HS-5 (cell line): Measurements from ENCODE around the gene RAB20.
A peak's percentile ranks its signal among the peaks of the same experiment; 100 is the strongest.
"Not testable (repeated sequence)": the region's sequence is repeated elsewhere in the genome, so short reads cannot be mapped to it uniquely, and the experiment has no call there.

Source experiments
- DNase-seq: peaks from one replicate; pipeline ENCODE4 v3.0.0-alpha.2; 2012; ENCODE audit warnings: low read depth

RAB20 gene

DNA sequence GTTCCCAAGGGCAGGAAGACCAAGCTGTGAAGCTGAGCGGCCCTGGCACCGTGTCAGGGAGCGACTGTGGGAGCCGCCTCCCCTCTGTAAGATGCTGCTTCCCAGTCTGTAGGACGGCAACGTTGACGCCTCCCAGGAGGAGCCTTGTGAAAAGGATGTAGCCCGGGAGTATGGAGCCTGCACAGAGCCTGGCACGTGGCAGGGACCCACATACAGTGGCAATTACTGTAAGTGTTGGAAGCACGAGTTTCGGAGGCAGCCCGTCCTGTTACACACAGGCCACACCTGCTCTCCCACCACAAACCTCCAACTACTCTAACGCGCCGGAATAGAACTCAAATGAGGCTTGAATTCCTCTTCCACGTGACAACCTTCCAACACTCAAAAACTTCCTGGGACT lies 6.6 kb downstream of the RAB20 start:
- DNase-seq = no peak

DNA sequence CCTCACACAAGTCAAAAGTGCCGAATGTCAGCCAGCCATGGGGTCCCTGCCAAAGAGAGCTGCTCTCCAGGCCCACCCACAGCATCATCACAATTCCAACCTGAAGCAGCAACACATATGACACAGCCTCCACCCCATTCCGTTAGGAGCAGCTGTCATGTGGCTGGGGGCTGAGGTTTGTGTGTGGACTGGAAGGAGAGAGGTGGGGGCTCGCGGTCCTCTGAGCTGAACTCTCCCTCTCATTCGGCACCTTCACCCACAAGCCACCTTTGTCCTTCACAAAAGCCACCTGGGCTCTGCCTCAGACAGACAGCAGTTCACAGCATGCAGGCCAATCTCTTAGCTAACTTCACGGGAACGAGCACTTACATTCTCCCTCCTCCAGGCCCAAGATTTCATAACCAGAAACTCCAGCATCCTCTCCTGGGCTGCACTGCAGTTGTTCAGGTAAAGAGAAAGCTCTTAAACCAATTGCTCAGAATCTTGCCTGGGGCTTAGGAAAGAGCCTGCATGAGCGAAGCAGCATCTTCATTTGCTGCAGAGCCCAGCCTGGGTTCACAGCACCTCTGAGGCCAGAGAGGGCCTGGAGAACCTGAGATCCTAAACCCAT lies 7.2 kb downstream of the RAB20 start:
- no peak for DNase-seq

DNA sequence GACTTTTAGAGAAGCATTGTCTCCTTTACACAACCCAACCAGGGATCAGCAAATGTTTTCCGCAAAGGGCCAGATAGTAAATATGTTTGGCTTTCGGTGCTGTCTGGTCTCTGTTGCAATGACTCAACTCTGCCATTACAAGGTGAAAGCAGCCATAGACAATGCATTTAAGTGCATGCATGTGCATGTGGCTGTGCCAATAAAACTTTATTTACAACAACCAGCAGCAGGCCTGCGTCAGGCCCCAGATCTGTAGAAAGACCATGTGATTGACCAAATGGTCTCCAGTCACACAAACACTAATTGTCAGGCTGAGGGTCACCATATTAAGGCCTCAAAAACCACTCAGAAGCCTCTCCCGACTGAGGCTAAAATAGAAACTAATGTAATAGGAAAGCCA lies 8.1 kb downstream of the RAB20 start:
- DNase-seq = no peak

DNA sequence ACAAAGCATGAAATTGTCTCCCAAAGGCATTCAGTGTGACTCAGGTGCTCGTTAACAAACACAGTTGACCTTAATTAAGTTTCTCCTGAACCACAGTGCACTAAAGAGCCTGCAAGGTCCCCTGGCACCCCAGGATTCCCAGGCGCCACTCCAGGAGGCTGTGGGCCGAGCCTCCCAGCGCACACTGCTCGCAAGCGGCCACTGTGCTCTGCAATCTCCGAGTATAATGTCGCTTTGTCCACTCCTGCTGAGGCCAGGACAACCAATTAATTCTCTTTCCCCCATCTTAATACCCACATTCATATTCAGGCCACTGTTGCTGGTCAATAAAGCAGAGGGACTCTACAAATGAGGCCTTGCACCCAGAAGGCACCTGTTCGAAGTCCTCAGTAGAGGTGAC lies 8.8 kb downstream of the RAB20 start:
- DNase-seq = no peak

DNA sequence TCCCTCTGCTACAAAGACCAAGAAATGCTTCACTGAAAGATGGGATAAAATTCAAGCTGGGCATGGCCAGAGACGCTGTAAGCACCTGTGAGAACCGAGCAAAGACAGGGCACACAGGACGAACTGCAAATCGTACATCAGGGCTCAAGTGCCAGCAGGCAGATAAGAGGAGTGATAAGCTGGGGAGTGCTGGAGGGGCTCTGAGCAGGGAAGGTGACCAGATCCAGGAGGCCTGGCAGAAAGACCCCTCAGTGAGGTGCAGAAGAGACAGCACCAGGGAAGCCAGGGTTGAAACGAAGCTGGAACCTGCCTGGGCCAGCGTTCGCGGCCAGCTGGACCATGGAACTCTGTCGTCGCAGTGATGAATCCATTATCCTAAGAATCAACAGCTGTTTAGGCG lies 10.2 kb downstream of the RAB20 start:
- DNase-seq = no peak

DNA sequence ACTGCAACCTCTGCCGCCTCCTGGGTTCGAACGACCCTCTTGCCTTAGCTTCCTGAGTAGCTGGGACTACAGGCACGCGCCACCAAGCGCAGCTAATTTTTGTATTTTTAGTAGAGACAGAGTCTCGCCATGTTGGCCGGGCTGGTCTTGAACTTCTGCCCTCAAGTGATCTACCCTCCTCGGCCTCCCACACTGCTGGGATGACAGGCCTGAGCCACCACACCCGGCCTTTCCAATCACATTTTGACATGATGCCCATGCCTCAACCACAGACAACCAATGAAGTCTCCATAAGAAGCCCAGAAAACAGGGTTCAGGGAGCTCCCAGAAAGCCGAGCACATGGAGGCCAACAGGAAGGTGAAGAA lies 11.7 kb downstream of the RAB20 start:
- no peak for DNase-seq

DNA sequence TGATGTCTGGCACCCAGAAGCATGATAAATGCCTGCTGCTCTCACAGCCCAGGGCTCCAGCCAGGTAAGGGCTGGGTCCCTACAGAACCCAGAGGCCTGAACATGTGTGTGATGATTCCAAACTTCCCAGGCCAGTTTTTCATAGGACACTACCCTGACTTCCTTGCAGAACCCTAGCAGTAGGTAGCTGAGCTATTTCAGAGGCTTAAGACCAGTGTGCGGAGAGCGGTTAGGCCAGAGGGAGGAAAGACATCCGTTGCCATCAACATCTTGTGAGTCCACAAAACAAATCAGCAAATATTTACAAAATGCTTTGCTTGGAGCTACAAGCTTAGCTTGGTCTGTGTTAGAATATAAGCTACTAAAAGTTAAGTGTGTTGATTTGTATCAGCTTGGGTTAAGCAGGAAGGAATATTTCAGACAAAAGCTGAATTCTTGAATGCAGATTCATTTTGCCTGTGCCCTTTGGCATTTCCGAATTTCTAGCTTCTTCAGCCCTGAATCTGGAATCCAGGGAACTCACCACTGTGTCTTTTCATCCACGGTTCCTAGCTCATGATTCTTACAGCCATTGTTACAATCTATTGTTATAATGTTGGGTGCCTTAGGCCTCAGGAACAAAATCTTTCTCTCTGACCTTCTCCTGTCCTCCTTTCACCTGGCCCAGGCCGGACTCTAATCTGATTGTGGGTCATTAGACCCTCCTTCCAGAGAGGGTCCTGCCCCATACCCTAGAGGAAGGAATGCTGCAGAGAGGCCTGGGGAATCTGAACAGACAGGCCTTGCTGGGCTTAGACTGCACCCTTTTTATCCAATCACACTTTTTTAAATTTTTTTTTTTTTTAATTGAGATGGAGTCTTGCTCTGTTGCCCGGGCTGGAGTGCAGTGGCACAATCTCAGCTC lies 12.4 kb downstream of the RAB20 start:
- no peak for DNase-seq

DNA sequence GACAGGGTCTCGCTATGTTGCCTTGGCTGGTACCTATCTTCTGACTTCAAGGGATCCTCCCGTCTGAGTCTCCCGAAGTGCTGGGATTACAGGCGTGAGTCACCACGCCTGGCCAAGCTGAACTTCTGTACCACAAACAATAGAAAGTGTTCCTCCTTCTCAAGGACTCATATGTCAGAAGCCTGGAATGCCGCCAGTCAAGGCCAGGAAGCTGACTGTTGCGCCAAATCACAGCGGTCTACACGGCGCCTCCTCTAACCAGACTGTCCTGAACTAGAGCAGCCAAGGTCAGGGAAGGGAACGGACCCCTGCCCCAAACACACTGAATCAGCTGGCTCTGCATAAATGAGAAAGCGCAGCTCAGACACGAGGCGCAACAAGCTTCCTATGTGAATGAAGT lies 14.6 kb downstream of the RAB20 start:
- peak; percentile 70 for DNase-seq

DNA sequence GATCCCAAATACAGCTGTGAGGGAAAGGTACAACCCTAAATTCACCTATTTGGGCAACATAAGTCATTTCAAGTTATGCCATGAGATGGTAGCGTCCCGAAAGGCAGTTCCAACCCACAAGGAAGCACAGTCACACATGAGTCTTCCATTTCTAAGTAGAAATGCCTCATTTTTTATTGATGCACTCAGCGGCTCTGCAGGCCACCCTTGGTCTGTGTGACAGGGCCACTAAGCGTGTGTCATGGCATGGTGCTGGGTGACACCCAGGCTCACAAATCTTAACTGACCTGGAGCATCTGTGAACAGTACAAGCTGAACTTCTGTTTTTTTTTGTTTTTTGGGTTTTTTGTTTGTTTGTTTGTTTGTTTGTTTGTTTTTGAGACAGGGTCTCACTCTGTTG lies 15.1 kb downstream of the RAB20 start:
- no peak for DNase-seq

DNA sequence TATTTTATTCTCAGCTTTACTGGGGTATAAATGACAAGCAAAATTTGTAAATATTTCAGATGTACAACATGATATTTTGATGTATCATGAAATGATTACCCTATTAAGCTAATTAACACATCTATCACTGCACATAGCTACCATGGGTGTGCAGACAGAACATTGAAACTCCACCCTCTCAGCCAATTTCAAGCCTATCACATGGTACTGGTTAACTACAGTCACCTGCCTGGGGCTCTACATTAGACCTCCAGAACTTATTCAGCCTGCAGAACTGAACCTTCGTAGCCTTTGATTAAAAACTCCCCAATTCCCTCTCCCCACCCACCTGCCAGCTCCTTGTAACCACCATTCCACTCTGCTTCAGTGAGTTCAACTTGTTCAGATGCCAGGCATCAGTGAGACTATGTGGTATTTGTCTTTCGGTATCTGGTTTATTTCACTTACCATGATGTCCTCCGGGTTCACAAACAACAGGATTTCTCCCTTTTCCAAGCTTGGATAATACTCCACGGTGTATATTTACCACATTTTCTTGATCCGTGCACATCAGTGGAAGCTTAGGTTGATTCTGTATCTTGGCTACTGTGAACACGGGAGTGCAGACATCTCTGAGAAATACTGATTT lies 19.2 kb downstream of the RAB20 start:
- DNase-seq = no peak

DNA sequence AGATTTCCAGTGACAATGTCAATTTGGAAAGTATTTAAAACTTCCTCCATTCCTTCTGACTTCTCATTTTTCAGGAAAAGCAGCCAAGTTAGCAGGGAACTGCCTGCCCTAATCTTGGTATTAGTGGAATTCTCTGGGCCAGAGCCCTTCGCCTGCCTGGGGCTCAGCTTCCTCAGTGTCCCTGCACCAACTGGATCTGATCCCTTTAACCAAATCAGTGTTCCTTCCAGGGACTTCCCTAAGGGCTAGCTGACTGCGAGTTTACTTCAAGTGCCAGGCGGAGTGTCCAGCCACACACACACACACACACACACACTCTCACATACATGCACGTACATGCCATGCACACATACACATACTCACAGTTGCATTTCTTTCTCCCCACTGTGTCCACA lies 20.0 kb downstream of the RAB20 start:
- DNase-seq = no peak

DNA sequence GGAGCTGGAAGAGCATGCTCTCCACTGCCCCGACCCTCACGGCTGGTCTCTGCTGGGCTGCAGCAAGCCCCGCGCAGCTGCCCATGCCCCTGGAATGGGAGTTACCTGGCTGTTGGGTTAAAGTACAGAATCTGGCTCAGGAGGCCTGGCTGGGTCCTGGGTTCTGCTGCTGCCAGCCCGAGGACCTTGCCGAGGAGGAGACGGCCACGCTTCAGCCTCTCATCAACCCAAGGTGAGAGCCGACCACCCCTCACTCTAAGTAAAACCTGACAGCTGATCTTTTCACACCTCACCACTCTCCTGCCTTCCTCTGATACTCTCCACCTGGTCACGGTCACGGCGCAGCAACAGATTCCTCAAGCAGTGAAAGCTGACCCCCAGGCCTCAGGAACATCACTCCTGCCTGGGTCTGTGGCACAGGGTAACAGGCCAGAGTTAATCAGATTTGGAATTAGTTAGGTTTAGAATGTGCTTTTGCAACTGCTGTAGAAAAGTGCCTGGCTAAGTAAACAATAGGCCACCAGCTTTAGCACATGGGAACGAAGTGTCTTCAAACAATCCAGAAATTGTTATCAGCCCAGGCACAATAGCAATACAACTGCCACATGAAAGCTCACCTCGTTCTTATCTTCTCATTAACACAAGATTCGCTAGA lies 20.5 kb downstream of the RAB20 start:
- DNase-seq = no peak

DNA sequence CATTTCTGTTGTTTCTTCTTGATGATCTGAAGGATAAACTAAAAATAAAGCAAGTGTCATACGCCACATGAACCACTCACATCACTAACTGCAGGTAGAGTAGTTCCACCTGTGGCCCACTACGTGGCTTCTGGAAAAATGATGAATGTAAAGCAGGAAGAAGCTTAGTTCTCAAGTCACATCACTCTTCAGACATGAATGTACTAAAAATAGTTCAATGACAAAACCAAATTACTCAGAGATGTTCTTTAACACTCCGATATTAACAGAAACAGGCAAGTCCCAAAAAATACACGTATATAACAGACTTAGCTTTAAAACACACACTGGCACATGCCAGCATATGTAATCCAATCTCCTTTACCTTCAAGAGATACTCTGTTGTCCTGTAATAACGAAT lies 21.6 kb downstream of the RAB20 start:
- no peak for DNase-seq

DNA sequence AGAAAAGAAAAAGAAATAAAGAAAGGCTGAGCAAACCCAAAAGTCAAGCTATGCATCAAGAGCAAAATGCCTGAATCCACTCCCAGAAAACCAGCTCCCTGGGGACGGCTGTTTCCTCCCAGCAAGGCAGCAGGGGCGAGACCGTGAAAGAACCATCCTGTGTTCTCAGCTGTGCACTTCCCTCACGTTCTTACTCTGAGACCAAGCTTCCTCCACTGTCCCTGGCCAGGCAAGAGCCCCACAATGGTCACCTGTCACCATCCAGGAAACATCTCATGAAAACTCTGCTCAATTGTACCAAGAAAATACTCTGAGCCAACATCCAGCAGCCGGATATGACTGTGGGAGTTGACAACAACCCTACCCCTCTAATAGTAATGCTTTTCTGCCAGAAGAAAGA lies 22.9 kb downstream of the RAB20 start:
- no peak for DNase-seq

DNA sequence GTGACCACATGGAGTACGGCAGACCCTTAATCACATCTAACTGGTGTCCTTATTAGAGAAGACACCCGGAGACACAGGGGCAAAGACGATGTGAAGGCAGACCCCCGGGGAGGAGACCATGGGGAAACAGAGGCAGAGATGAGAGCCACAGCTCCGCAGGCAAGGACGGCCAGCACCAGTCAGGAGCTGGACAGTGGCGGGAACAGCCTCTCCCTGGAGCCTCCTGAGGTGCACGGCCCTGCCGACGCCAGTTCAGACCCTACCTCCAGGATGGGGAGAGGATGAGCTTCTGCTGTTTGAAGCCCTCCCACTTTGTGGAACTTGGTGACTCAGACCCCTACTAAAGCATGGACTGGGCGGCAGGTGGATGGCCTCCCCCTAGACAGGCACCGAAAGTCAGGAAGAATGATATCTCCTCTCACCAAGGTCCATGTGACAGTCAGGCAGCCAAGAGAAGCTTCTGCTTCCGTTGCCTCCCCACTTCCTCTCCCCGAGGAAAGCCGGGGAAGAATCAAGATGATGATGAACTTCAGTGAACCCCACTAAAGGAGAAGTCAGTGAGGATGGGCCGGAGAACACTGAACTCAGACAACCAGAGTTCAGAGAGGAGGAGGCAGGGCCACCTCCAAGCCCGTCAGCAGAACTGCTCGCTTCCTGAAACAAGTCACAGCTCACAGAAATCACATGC lies 25.4 kb downstream of the RAB20 start:
- DNase-seq = no peak

DNA sequence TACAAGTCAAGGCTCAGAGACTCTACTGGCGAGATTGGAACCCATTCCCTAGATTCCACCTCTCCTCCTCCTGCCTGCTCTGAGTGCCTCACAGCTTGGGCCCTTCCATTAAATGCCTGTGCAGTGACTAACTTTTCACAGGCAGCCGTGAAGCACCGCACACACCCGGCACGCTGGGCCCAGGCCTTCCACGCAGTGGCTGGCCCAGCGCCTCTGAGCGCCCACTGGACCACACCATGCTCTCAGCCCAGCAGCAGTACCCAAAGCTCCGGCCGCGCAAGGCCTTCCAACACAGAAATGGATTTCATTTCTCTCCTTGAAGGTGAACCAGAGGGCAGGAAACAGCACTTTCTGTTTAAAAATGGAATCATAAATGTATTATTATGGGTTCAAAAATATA lies 26.0 kb downstream of the RAB20 start:
- no peak for DNase-seq

DNA sequence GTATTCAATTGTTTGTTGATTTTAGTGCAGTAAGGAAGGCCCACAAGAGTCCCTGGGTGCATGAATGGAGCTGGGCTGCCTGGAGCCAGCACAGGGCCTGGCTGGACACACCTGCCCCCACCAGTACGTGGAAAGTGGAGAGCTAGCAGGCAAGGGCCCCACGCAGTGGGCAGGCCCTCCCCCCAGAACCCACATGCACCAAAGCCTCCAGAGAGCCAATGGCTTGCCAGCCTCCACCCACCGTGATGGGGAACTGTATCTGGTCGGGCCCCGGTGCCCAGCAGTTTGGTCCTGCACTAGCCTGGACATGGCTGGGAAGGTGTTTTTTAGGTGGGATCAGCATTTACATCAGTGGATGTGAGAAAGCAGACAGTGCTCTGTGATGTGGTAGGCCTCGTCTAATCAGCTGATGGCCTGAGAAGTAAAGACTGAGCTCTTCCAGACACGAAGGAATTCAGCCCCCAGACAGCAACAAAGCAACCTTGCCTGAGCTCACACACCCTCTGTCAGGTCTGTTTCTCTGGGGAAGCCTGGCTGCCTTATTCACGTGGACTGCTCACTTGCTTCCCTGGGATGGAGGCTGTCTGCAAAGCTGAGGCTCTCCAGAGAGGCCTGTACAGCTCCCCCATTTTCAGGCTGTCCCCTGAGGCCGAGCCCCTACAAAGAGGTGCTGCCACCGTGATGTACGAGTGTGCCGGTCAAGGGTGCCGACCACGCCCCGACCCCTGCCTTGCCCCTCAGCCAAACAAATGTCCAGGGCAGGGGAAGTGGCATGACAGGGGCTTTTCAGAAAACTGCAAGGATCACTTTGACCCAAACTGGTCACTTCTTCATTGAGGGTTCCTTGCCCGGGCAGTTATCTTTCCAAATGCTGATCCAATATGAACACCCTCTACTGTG lies 27.5 kb downstream of the RAB20 start:
- DNase-seq = no peak

DNA sequence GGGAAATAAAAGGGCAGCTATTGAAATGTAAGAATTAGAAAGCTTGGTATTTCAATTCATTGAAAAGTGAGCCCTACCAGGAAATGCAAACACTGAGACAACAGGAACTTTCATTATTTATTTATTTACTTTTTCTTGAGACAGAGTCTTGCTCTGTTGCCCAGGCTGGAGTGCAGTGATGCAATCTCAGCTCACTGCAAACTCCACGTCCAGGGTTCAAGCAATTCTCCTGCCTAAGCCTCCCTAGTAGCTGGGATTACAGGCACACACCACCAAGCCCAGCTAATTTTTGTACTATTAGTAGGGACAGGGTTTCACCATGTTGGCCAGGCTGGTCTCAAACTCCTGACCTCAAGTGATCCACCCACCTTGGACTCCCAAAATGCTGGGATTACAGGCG lies 29.3 kb downstream of the RAB20 start:
- DNase-seq = not testable (repeated sequence)

DNA sequence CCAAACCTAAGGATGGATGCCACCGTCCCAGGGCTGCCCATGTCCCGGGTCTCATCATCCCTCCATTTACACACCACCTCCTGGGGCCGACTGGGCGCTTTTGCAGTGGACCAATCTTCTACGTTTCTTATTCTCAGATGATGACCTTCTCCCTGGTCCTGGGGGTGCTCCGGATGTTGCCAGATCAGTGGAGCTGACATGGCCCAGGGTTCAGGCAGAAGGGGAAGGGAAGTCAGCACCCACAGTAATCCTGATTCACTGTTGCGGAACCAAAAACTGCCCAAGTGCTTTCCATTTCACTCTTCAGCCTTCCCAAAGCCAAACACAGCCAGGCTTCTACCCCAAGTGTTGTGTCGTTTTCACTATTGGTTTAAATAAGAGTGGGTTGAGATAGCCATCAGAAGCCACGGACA lies 29.8 kb downstream of the RAB20 start:
- no peak for DNase-seq

DNA sequence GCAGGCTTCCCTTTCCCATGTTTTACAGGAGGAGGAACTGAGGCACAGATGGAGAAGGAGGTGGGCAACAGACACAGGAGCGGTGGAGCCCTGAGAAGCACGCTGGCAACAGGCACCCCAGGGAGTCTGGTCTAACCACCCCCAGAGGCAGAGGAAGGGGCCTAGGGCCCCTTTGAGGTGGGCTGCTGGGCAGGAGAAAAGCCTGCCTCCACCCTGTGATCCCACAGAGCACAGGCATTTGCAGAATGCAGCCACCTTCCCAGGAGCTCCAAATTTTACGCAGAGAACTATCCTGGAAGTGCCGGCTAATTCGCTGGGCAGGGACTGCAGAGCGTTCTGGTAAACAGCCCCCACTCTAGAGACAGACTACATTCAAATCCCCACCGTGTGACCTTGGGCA lies 30.4 kb downstream of the RAB20 start:
- DNase-seq = no peak
